Left ventricle myocardium inferior (tissue), 1 donor: ENCODE results near the gene TMEM238. TPM values are rescaled to one million over a fixed set of nuclear protein-coding genes. Genes with fewer than 3 reads are reported as not detected.
"Not testable (repeated sequence)": the region's sequence is repeated elsewhere in the genome, so short reads cannot be mapped to it uniquely, and the experiment has no call there.

Source experiments
- DNase-seq: peaks from one replicate; pipeline ENCODE4 v3.0.0-alpha.2; 2020
- H3K27ac ChIP-seq: fragments of 200-600 bp; replicated peaks from 2 replicates; pipeline ENCODE4 v1.8.0; 2021
- H3K27me3 ChIP-seq: fragments of 200-600 bp; 2 replicates; pipeline ENCODE4 v1.8.0; 2021; ENCODE audit warnings: low read depth
- H3K36me3 ChIP-seq: fragments of 200-600 bp; 2 replicates; pipeline ENCODE4 v1.8.0; 2021
- H3K4me1 ChIP-seq: fragments of 200-600 bp; 2 replicates; pipeline ENCODE4 v1.8.0; 2021
- H3K4me3 ChIP-seq: fragments of 200-600 bp; 2 replicates; pipeline ENCODE4 v1.8.0; 2021; ENCODE audit warnings: mild to moderate bottlenecking, moderate library complexity
- H3K9me3 ChIP-seq: fragments of 200-600 bp; replicated peaks from 2 replicates; pipeline ENCODE4 v1.8.0; 2021
- CTCF ChIP-seq: fragments of 200-600 bp; IDR thresholded peaks from 2 replicates; pipeline ENCODE4 v1.8.0; 2021; ENCODE audit warnings: antibody characterized with exemption, mild to moderate bottlenecking, borderline replicate concordance
- intact Hi-C: fragments of 100-400 bp; cut with micrococcal nuclease; formaldehyde crosslinking; loops from one replicate; pipeline ENCODE4 v1.11.0; 2022
- total RNA-seq: library from RNA; stranded (reverse); fragmentation: NEBNext Ultra II Directional; extraction: Animal tissue kit (Norgen Biotek cat#: 25700); gene quantifications from one replicate; pipeline ENCODE4 v1.2.1, GENCODE V29; 2021
- donor health status: DM: no; HTN: yes; CAD: no; lungs with severe emphysema.

TMEM238 gene
- total RNA-seq, 1 donor from 2014 or later: 0.69 TPM

DNA sequence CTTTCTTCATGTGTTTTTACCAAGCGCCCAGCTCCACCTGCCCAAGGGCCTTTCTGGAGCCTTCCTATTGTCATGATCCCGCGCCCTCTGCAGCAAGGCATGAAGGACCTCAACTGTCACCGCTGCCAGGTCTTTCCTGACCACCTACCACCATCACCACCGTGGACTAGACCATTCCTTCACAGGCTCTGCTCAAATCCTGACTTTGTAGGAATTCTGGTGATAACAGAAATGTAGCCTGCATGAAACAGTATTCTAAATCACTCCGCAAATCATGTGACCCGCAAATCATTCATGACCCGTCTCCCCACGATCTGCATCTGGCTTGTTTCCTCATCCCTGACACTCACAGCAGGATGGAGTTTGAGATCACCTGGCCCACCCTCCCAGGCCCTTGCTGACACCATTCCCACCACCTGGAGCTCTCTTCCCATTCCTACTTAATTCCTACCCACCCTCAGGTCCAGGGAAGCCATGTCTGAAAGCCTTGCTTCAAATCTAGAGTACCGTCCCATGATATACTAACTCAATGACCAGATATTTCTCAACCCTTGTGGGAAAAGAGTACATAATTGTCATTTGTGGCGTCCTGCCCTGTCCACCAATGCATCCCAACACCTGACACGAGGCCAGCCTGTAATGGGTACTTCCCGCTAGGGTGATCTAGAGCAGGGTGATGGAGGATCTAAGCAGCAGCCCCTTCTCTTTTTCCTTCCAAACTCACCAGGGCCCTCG, 22.2 kb upstream of the TMEM238 start:
- Histone ChIP-seq H3K36me3 (peaks cover 35% of the 10 kb centered on the region), H3K4me1 (peaks cover 21% of the 10 kb centered on the region), H3K4me3 (peak overlapping the region; percentile 98), H3K27ac (no peak overlapping the region), H3K9me3 (no peaks in the 10 kb centered on the region), H3K27me3 (no peaks in the 10 kb centered on the region)
- TF ChIP-seq CTCF: no peak
- DNase-seq: no peak
- intact Hi-C loops: no loop called here

DNA sequence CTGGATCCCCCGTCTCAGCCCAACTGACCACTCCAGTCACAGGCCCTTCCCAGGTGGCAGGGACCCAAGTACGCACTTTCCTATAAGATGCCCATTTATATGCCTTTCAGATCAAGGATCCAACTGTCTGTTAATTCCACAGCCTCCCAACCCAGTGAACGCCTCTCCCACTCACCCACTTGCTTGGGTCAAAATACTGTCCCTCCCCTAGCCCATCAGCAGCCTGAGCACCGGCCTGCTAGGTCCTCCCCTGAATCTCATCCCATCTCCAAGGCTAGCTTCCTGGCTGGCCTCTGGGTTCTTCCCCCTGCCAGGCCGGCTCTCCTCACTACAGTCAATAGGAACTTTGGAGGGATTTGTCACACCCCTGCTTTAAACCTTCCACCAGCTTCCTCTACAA, 21.5 kb upstream of the TMEM238 start:
- intact Hi-C loops: no loop called here
- Histone ChIP-seq H3K27me3 (no peaks in the 10 kb centered on the region), H3K4me1 (peaks cover 21% of the 10 kb centered on the region), H3K36me3 (peaks cover 39% of the 10 kb centered on the region), H3K27ac (no peak overlapping the region), H3K4me3 (no peak overlapping the region), H3K9me3 (no peaks in the 10 kb centered on the region)
- TF ChIP-seq CTCF: no peak
- DNase-seq: no peak

- Histone ChIP-seq H3K27me3 (no peaks in the 10 kb centered on the region), H3K36me3 (peaks cover 42% of the 10 kb centered on the region), H3K27ac (no peak overlapping the region), H3K4me1 (peaks cover 21% of the 10 kb centered on the region), H3K4me3 (no peak overlapping the region), H3K9me3 (no peaks in the 10 kb centered on the region)
- TF ChIP-seq CTCF: no peak
- DNase-seq: no peak
- intact Hi-C loops: no loop called here
These were observed 18.4 kb upstream of the TMEM238 start for GRCh38 chr19:55402509-55402908.

DNA sequence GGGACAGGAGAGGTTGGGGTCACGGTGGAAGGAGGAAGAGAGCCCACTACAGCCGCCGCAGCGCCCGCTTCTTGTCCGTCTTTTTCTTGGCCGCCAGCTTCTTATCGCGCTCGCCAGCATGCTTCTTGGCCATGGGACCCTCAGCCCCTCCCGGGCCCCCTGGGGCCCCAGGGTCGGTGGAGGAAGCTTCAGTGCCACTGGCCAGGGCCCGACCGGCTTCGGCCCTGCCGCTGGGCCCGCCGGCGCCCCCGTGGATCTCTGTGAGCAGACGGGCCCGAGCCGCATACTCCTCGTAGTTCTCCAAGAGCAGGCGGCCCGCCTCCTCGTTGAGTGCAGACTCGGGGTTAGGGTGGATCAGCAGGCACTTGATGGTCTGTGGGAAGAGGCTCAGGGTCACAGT, 17.3 kb upstream of the TMEM238 start:
- intact Hi-C loops, H3K4me1 ChIP-seq, H3K4me3 ChIP-seq, H3K27me3 ChIP-seq, H3K27ac ChIP-seq, H3K9me3 ChIP-seq, DNase-seq: not testable (repeated sequence)
- H3K36me3 ChIP-seq: peaks cover 42% of the 10 kb centered on the region

- intact Hi-C loops: no loop called here
- H3K27me3 ChIP-seq: no peaks in the 10 kb centered on the region
- no peak for TF ChIP-seq CTCF
- H3K4me1 ChIP-seq: peaks cover under 1% of the 10 kb centered on the region
- no peak for DNase-seq
- H3K4me3 ChIP-seq: no peak overlapping the region
- H3K36me3 ChIP-seq: peaks cover 38% of the 10 kb centered on the region
- no peaks in the 10 kb centered on the region for H3K9me3 ChIP-seq
- H3K27ac ChIP-seq: no peak overlapping the region
These were observed 16.4 kb upstream of the TMEM238 start for GRCh38 chr19:55400281-55401087.
